Prostate gland (tissue), 2 donors: ENCODE results near the gene JDP2.

Experiments used
- POLR2A ChIP-seq: fragments of 450-650 bp; IDR thresholded peaks from one replicate; pipeline ENCODE4 v1.6.1; 2016; ENCODE audit warnings: antibody characterized with exemption, mild to moderate bottlenecking
- POLR2AphosphoS5 ChIP-seq: sonication (generic); formaldehyde crosslinking; IDR thresholded peaks from one replicate; pipeline ENCODE4 v1.6.1; 2017; ENCODE audit warnings: antibody characterized with exemption
- TF ChIP-seq, protein P1 (sequence below), 4 experiments: fragments of 200-600 bp in 2 of 4; fragments of 450-650 bp in 2 of 4; sonication (generic) in 2 of 4; IDR thresholded peaks; 1 replicate in 3 of 4; 2 replicates in 1 of 4; pipeline ENCODE4 v1.5.1; 2016 to 2019; ENCODE audit warnings: antibody characterized with exemption in 4 of 4, mild to moderate bottlenecking in 2 of 4, moderate library complexity in 2 of 4

DNA sequence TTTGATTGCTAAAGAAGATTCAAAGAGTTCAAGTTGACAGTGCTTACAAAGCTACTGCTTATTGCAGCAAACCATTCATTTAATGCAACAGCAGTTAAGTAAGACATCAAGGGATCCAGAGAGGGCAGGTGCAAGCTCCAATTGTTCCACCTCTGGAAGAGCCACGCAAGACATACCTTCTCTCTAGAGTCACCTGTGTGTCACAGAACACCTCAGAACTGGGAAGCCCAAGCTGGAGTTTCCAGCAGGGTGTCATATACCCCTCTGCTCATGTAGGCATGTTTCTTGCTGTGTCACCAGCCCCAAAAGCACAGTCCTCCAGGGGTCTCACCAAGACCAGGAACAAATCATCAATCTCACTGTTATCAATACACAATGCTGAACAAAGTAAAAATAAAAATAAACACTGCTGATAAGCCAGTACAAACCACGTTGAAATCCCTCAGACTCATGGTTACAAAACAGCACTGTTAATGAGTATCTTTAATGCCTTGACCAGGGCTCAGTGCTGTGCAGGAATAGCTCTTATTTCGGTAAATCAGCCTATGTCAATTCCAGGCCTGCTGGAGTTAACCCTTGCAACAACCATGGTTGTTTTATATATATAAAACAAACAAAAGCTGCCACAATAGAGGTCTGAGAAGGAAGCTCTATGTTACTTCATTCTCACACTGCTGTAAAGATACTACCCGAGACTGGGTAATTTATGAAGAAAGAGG, 57.0 kb downstream of the JDP2 start:
- TF ChIP-seq, protein P1, sequence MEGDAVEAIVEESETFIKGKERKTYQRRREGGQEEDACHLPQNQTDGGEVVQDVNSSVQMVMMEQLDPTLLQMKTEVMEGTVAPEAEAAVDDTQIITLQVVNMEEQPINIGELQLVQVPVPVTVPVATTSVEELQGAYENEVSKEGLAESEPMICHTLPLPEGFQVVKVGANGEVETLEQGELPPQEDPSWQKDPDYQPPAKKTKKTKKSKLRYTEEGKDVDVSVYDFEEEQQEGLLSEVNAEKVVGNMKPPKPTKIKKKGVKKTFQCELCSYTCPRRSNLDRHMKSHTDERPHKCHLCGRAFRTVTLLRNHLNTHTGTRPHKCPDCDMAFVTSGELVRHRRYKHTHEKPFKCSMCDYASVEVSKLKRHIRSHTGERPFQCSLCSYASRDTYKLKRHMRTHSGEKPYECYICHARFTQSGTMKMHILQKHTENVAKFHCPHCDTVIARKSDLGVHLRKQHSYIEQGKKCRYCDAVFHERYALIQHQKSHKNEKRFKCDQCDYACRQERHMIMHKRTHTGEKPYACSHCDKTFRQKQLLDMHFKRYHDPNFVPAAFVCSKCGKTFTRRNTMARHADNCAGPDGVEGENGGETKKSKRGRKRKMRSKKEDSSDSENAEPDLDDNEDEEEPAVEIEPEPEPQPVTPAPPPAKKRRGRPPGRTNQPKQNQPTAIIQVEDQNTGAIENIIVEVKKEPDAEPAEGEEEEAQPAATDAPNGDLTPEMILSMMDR (IDR thresholded peaks at IDR 0.05) = no peak
- no peak for TF ChIP-seq POLR2AphosphoS5
- no peak for TF ChIP-seq POLR2A
